HG03103 (cell line): ENCODE data around the gene C19orf25.

Experiments used
- ATAC-seq: cut with Tn5 transposase; IDR thresholded peaks from one replicate; pipeline ENCODE4 v1.9.1; 2021; ENCODE audit warnings: low read depth; ENCODE audit not compliant: unreplicated experiment

C19orf25 gene

DNA sequence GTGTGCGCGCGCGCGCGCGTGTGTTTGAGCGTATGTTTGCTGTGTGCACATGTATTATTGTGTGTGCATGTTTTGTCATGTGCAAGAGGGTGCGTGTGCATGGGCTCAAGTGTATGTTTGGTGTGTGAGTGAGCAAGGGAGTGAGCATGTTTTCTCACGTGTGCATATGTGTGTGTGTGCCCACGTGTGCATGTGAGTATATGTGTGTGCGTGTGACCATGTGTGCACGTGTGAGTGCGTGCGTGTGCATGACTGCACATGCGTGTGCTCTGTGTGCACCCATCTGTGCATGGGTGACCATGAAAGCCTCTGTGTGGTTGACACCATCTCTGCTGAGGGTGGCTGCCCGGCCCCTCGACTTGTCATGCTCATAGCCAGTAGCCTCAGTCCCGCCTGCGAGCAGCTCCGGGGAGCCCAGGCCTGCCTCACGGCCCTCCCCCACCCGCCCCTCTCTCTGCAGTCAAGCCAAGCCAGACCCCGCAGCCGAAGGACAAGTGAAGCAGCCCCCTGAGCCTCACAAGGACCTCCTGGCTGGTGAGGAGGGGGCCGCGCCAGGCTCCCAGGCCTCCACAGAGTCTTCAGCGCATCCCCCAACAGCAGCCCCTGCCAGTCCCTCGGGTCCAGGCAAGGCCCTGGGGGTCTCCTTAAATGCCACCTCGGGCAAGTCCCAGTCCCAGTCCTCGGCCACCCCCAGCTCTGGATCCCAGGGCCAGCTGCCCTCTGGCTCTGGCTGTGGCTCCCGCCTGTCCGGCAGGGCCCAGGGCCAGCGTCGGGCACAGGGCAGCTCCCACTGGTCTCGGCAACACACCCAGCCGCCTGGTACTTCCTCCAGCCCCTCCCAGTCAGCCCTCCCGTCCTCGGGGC is 17.9 kb upstream of the C19orf25 start:
- no peak for ATAC-seq

DNA sequence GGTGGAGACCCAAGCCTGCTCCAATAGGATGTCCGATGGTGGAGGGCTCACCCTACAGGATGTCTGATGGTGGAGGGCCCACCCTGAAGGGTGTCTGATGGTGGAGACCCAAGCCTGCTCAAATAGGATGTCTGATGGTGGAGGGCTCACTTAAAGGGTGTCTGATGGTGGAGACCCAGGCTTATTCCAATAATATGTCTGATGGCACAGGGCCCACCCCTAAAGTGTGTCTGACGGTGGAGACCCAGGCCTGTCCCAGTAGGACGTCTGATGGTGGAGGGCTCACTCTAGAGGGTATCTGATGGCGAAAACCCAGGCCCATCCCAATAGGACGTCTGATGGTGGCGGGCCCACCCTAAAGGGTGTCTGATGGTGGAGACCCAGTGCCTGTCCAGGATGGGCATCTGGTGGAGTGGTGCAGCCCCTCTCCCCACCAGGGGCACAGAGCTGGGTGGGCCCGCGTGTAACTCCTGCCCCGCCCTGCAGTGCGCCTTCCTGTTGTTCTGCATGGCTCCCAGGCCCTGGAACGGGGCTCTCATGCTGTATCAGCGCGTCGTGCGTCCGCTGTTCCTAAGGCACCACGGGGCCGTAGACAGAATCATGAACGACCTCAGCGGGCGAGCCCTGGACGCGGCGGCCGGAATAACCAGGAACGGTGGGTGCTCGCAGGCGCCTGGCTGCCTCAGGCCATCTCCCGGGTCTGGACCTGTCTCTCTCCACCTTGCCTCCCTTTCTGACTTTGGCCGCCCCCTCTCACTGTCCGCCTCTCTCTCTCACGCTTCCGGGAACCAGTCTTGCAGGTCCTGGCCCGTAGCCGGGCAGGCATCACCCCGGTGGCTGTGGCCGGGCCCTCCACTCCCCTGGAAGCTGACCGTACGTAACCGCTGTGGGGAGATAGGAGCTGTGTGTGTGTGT is 17.0 kb upstream of the C19orf25 start:
- ATAC-seq, result no peak

DNA sequence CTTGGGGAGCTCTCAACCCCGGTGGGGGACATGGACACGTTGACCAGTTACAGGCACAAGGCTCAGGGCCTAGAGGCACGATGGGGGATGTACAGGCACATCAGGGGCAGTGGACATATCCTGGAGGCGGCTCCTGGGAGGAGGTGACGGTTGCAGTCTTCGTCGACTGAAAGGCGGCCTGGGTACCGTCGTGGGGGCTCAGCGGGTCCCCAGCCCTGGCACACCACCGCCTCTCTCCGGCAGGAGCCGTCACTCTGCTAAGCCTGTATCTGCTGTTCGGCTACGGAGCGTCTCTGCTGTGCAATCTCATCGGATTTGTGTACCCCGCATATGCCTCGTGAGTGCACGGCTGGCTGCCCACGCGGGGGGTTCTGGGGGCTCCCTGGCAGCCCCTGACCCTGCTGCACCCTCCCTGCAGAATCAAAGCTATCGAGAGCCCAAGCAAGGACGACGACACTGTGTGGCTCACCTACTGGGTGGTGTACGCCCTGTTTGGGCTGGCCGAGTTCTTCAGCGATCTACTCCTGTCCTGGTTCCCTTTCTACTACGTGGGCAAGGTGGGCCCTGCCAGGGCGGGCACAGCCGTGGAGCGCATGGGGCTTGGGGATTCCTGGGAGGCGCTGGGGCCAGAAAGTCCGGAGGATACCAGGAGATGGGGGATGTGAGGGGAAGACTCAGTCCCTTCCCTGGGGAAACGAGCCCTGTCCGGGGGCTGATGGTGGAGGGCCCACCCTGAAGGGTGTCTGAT is 16.2 kb upstream of the C19orf25 start:
- no peak for ATAC-seq

DNA sequence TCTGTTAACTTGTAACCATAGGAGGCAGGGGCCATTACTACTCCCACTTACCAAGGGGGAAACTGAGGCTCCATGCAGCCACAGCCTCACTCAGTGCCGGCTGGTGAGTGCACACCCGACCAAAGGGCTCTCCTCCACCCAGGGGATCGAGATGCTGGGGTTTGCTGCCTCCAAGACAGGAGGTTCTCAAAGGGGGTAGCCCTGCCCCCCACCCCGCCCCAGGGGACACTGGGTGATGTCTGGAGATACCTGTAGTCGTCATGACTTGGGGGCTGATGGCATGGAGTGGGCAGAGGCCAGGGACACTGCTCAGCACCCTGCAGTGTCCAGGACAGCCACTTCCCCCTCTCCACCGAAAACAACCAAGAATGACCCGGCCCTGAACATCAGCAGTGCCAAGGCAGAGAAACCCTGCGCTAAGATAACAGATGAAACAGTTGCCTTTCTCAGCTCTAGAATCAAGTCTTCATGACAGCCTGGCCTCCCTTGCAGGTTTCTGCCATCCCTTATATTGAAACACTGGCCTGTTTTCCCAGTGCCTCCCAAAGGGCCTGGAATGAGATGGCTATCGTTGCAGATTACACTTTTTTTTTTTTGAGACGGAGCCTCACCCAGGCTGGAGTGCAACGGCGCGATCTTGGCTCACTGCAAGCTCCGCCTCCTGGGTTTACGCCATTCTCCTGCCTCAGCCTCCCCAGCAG is 15.2 kb upstream of the C19orf25 start:
- no peak for ATAC-seq

DNA sequence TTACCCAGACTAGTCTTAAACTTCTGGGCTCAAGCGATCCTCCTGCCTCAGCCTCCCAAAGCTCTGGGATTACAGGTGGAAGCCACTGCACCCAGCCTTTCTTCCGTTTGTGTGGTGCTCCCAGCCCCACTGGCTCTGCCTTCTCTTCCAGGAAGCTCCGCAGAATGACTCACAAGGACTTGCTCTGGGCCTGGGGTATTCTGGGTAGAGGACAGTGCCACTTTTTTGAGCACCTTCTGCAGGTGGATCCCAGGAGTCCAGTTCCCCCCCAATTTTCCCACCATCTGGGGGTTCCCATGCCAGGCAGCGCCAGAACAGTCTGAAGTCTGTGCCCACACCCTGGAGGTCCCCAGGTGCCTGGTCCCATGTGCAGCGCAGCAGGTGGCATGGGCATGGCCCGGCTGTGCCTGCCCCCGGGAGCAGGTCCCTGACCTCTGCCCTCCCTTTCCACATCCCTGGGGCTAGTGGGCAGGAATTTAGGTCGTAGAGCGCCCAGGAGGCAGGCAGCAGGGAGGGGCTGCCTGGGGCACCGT is 13.5 kb upstream of the C19orf25 start:
- no peak for ATAC-seq

DNA sequence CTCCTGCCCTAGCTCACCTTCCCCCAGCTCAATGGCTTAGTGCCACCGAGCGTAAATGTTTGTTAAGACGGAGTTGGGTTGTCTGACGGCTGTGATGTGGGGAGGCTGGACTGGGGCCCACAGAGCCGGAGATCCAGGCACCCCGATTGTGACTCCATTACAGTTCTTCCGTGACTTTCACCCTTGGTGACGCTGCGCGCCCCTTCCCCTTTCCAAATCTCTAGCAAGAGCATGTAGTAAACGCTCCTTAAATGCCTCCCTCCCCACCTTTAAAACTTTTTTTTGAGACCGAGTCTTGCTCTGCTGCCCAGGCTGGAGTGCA is 12.8 kb upstream of the C19orf25 start:
- ATAC-seq, result no peak

DNA sequence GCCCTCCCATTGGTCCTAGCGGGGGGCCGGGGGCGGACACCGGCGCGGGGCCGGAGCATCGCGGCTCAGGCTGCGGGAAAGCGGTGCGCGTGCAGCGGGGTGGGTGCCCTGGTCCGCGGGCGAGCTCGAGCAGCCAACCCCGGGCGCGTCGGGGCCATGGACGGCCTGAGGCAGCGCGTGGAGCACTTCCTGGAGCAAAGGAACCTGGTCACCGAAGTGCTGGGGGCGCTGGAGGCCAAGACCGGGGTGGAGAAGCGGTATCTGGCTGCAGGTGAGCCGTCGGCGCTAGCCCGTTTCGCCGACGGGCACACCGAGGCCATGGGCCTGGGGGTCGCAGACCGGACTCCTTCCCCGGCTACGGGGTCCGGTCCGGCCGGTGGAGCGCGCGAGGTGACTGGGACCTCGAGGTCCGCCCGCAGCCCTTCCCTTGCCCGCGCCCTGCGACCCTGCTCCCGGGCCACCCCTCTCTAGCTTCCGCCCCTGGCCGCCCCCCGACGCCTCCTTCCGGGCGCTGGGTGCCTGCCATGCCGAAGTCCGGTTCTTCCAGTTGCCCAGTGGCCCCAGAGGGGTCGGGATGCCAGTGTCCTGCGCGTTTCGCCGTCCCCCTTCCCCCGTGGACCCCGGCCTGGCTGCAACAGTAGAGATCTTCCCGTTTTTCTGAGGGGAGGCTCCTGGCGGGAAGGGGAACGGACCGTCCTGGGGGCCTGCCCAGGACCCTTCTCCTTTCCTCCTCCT is 12.3 kb upstream of the C19orf25 start, which contains the start of gene REEP6:
TSS of gene REEP6 (plus strand) at position 68 of the 735 bp plus-strand sequence. CDS start at position 157, 89 bp downstream.
- ATAC-seq, result no peak

DNA sequence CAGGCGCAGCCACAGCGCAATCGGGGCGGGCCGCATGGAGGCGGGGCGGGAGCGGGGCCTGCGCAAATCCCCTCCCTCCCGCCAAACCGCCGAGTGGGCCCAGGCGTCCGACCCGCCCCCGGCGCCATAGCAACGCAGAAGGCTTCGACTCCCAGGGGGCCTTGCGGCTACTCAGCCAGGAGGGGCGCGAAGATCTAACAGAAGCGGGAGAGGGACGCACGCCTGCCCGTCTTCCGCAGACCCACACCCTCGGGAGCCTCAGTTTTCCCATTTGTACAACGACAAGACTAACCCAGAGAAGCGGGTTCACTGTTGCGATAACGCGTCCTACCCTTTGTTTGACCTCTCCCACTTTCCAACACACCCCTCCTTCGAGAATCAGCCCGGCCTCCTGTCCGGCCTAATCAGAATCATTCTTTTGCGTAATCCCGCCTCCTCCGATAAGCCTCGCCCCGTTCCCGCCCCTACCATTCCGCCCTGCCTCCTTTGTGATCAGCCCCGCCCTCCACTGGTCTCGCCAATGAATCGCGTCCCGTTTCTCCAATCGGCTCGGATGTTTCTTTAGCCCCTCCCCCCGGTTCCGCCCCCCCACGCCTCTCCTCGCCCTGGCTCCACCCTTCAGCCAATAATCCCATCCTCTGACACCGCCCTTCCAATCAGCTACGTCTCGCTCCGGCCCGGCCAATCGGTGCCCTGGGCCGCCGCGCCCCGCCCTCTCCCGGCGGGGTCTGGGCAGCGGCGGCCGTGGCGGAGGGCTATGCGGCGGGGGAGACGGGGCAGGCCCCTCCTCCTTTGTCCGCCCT is 11.5 kb upstream of the C19orf25 start, which contains the start of gene PCSK4:
TSS of gene PCSK4 (minus strand) at position 40 of the 803 bp plus-strand sequence. CDS start at position 36, 4 bp downstream.
- peak; percentile 73 for ATAC-seq

DNA sequence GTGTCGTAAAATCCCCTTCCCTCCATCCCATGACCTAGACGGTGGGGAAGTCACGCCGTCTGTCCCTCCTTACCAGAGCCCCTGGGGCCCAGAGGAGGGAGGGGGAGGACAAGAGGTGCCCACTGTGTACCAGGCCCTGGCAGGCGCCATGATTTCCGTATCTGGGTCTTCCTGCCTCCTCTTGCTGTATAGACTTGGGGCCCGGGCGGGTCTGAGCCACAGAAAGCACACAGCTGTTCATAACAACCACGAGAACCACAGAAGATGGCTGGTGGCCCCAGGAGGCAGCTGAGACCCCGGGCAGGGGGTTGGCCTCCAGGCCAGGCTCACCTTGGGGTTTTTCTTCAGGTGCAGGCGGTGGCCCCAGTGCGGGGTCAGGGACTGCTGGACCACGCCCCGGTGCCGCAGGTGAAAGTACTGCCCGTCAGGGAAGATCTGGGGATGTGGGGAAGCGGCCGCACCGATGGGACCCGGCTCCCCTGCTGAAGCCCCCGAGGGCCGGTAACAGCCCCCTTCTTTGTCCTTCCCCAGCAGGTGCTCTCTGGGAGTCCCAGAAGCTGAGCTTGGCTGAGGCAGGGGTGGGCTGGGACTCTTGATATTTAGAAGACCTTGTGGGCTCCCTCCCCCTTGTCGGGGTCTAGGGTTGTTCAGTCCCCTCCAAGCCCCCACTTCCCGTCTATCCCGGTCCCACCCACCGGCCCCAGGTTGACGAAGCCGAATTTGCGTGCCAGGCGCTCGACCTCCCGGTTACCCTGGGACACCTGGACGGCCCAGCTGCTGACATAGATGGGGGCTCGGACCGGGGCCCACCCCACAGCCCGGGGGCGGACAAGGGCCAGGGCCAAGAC is 10.7 kb upstream of the C19orf25 start:
- ATAC-seq, result no peak

DNA sequence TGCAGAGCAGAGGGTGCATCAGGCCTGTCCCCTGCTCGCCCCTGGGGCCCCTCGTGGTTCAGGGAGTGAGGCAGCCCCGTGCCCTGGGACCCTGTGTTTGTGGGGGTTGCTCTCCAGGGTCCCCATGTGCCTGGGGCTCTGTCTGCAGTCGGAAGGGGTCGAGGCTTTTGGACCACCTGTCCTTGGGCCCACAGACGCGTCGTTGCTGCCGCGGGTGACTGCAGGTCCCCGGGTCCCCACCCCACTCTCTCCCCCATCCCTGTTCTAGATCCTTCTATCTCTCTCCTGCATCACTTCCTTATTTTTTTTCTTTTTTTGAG is 9.2 kb upstream of the C19orf25 start:
- ATAC-seq, result no peak

DNA sequence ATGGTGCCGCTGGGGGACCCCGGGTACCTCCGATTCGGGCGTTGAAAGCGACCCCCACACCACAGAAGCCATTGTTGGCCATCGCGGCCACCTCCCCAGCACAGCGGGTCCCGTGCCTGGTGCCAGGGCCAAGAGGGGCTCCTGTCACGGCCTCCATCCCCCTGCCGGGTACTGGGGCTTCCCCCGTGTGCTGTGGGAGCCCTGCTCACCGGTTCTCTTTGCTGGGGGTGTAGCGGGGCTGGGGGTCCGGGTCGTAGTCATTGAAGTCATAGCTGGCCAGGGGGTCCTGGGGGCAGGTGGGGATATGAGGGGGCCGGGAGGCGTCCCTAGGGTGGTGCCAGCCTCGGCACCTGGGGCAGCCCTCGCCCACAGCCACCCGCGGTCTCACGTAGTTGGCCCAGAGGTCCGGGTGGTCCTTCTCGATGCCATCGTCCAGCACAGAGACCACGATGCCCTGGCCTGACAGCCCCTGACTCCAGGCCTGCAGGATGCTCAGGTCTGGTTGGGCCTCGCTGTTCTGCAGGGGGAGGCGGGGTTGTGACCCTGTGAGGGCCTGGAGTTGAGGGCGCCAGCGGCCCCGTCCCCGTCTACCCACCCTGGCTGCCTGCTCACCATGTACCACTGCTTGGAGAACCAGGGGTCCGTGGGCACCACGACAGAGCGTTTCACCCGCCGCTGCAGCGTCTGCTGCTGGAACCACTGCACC is 8.7 kb upstream of the C19orf25 start:
- no peak for ATAC-seq

DNA sequence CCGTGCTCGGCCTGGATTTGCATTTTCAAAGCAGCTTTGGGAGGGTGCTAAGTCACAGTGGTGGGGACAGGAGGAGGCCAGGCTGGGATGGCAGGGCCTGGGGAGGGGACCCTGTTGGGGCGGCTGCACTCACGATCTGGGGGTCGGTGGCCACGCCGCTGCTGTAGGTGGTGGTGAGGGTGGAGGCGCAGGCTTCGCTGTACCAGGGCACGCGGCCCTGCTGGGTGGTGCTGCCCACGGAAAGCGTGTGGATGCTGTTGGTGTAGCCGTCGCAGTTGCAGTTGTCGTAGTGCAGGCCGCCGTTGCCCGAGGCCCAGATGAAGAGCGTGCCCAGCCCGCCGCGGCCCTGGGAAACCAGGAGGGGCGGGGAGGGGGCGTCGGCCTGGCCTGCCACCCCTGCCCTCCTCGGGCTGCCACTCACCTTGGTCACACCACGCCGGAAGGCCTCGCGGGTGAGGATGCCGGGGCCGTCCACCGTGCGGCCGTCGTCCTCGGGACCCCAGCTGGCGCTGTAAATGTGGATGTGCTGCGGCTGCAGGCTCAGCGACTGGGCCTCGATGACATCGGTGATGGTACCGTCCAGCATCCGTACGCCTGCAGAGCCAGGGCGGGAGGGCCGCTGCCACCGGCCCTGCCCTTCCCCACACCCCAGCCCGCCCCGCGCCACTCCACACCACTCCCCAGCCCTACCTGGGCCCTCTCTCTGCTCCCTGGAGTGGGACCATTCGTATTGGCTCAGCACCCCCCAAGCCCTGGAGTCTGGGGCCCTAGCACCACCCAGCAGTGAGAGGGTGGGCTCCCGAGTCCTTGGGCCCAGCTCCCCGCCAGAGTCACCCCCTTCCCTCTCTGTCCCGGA is 7.9 kb upstream of the C19orf25 start:
- ATAC-seq, result no peak

DNA sequence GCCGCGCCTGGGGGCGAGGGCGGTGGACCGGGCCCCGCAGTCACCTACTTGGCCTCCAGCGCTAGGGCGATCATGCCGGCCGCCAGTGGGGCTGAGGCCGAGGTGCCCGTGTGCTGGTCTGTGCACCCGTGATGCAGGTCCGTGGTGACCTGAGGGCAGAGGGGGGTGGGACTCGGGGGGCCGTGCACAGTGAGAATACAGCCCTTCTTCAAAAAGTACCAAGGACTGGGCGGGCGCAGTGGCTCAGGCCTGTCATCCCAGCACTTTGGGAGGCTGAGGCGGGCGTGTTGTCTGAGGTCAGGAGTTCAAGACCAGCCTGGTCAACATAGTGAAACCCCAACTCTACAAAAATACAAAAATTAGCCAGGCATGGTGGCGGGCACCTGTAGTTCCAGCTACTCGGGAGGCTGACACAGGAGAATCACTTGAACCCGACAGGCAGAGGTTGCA is 5.0 kb upstream of the C19orf25 start:
- ATAC-seq, result no peak

DNA sequence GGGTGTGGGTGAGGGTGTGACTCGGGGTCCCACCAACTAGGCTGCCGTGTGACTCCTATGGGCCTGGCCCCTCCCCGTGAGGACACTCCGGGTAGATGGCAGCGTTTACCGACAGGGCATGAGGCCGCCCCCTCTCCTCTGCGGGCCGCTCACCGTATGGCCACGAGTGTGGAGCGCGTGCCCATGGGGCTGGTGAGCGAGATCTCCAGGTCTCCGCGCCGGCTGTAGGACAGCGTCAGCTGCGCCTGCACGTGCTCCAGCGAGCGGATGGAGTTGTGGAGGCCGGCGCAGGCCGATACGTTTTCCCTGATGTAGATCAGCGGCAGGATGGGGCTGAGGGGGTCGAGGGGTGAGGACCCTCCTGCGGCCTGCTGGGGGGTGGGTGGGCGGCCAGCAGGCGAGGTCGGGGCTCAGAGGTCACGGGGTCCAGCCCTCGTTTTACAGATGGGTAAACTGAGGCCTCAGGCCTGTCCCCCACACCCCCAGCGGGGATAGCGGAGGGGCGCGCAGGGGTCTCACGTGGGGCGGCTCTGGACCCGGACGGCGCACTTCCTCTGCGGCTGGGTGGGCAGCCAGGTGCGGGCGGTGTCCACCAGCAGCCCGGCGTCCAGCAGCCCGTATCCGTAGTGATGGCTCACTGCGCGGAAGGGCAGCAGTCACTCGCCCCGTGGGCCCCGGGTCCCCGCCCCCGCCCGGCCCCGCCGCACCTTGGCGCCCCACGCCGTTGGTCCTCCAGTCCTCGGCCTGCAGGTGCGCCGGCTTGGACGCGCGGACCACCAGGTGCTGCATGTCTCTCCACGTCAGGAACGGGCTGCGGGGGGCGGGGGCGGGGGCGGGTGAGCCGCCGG is 4.3 kb upstream of the C19orf25 start:
- no peak for ATAC-seq
